Cardiac fibroblast (primary cell): ENCODE measurements around the gene KIF1A.

Source experiments
- DNase-seq, 2 donors: peaks; one replicate each; pipeline versions ENCODE4 v3.0.0 to v3.0.0-alpha.2; 2010; ENCODE audit warnings: low read depth in 2 of 2
- H3K4me3 ChIP-seq, 2 donors: replicated peaks in 1 of 2; 1 replicate in 1 of 2; 2 replicates in 1 of 2; pipeline ENCODE4 v1.5.1; 2011; ENCODE audit warnings: low read depth in 2 of 2, low read length in 2 of 2, mild to moderate bottlenecking in 2 of 2, moderate library complexity in 1 of 2
- CTCF ChIP-seq: IDR thresholded peaks from one replicate; pipeline ENCODE4 v1.5.1; 2011; ENCODE audit warnings: low read depth, mild to moderate bottlenecking, low read length, inconsistent platforms

KIF1A gene

GRCh38 chr2:240670402-240670801 lies 149.6 kb downstream of the KIF1A start:
- no peak overlapping the region for H3K4me3 ChIP-seq
- TF ChIP-seq CTCF: no peak
- no peak for DNase-seq

GRCh38 chr2:240664622-240665021 lies 155.4 kb downstream of the KIF1A start:
- no peak for TF ChIP-seq CTCF
- no peak for DNase-seq
- H3K4me3 ChIP-seq: no peak overlapping the region
